GM21423 (cell line): Measurements from ENCODE around the gene PWWP2B.
"Not testable (repeated sequence)": the region's sequence is repeated elsewhere in the genome, so short reads cannot be mapped to it uniquely, and the experiment has no call there.

Source experiments
- ATAC-seq: cut with Tn5 transposase; IDR thresholded peaks from one replicate; pipeline ENCODE4 v1.9.1; 2021; ENCODE audit warnings: mild to moderate bottlenecking, moderate library complexity; ENCODE audit not compliant: unreplicated experiment

Gene PWWP2B

GRCh38 chr10:132430231-132430743, 33.3 kb downstream of the PWWP2B start:
- no peak for ATAC-seq

GRCh38 chr10:132430861-132431271, 33.9 kb downstream of the PWWP2B start:
- ATAC-seq = no peak

GRCh38 chr10:132431537-132432175, 34.7 kb downstream of the PWWP2B start:
- ATAC-seq = no peak

GRCh38 chr10:132432176-132432540, 35.2 kb downstream of the PWWP2B start:
- ATAC-seq = no peak

- no peak for ATAC-seq
Measured at GRCh38 chr10:132433671-132434340, 36.8 kb downstream of the PWWP2B start.

GRCh38 chr10:132434405-132435005, 37.5 kb downstream of the PWWP2B start:
- peak; percentile 59 for ATAC-seq

GRCh38 chr10:132435320-132435719, 38.3 kb downstream of the PWWP2B start:
- ATAC-seq = not testable (repeated sequence)

GRCh38 chr10:132436096-132436495, 39.1 kb downstream of the PWWP2B start:
- not testable (repeated sequence) for ATAC-seq

- no peak for ATAC-seq
Measured at GRCh38 chr10:132436861-132437410, 39.9 kb downstream of the PWWP2B start.

- no peak for ATAC-seq
Measured at GRCh38 chr10:132437541-132437950, 40.5 kb downstream of the PWWP2B start.

- ATAC-seq = no peak
Measured at GRCh38 chr10:132438091-132439024, 41.4 kb downstream of the PWWP2B start.

- ATAC-seq = no peak
Measured at GRCh38 chr10:132439025-132439388, 42.0 kb downstream of the PWWP2B start.

- no peak for ATAC-seq
Measured at GRCh38 chr10:132439424-132440163, 42.6 kb downstream of the PWWP2B start.

- no peak for ATAC-seq
Measured at GRCh38 chr10:132440791-132441565, 44.0 kb downstream of the PWWP2B start.

GRCh38 chr10:132441818-132442524, 45.0 kb downstream of the PWWP2B start:
- ATAC-seq = no peak

GRCh38 chr10:132442636-132443035, 45.6 kb downstream of the PWWP2B start:
- no peak for ATAC-seq

GRCh38 chr10:132443605-132443982, 46.6 kb downstream of the PWWP2B start:
- peak; percentile 29 for ATAC-seq

- no peak for ATAC-seq
Measured at GRCh38 chr10:132443983-132444876, 47.2 kb downstream of the PWWP2B start.
